ENCODE results near the gene SBDS.

GRCh38 chr7:66974986-66975590 lies 20.3 kb downstream of the SBDS start:
- TF ChIP-seq EZH2phosphoT487 (IDR thresholded peaks at IDR 0.05; ENCODE audit: borderline replicate concordance, low read length) (no peak), CTCF (IDR thresholded peaks at IDR 0.05; ENCODE audit: low read depth, low read length, poor library complexity, severe bottlenecking) (no peak)
